RCC 7860 (cell line): ENCODE measurements around the gene RASSF6.
A peak's percentile ranks its signal among the peaks of the same experiment; 100 is the strongest.
"Not testable (repeated sequence)": the region's sequence is repeated elsewhere in the genome, so short reads cannot be mapped to it uniquely, and the experiment has no call there.

Experiments
- DNase-seq: peaks from one replicate; pipeline ENCODE4 v3.0.0-alpha.2; 2015; ENCODE audit warnings: low spot score
- FAIRE-seq: peaks from 2 replicates; lab custom pipeline; 2012; peaks lifted over from hg19 to GRCh38; lab: Jason Lieb, UNC

Gene RASSF6

GRCh38 chr4:73585345-73585744 lies 34.9 kb downstream of the RASSF6 start:
- DNase-seq (no peak), FAIRE-seq (no peak)

GRCh38 chr4:73583666-73584065 lies 36.6 kb downstream of the RASSF6 start:
- no peak for DNase-seq
- no peak for FAIRE-seq

- no peak for FAIRE-seq
- DNase-seq: no peak
Measured at GRCh38 chr4:73577371-73577770, 42.9 kb downstream of the RASSF6 start.

GRCh38 chr4:73576381-73576780 lies 43.9 kb downstream of the RASSF6 start:
- DNase-seq: no peak
- FAIRE-seq: no peak

GRCh38 chr4:73575660-73576059 lies 44.6 kb downstream of the RASSF6 start:
- no peak for DNase-seq
- no peak for FAIRE-seq

GRCh38 chr4:73573794-73574528 lies 46.3 kb downstream of the RASSF6 start:
- DNase-seq: peak; percentile 37

GRCh38 chr4:73550865-73551264 lies 69.4 kb downstream of the RASSF6 start:
- FAIRE-seq, DNase-seq: not testable (repeated sequence)

More at GRCh38 chr4:73573794-73574528, 46.3 kb downstream of the RASSF6 start:
- FAIRE-seq: no peak

GRCh38 chr4:73544620-73545019 lies 75.6 kb downstream of the RASSF6 start:
- DNase-seq (no peak), FAIRE-seq (no peak)

GRCh38 chr4:73541251-73541650 lies 79.0 kb downstream of the RASSF6 start:
- no peak for DNase-seq

GRCh38 chr4:73540826-73541225 lies 79.4 kb downstream of the RASSF6 start:
- no peak for DNase-seq
- FAIRE-seq: no peak

More at GRCh38 chr4:73541251-73541650, 79.0 kb downstream of the RASSF6 start:
- FAIRE-seq: no peak

GRCh38 chr4:73539386-73539785 lies 80.8 kb downstream of the RASSF6 start:
- FAIRE-seq (no peak), DNase-seq (no peak)

GRCh38 chr4:73538162-73538561 lies 82.1 kb downstream of the RASSF6 start:
- no peak for FAIRE-seq
- no peak for DNase-seq

GRCh38 chr4:73533515-73534422 lies 86.5 kb downstream of the RASSF6 start:
- no peak for DNase-seq
- FAIRE-seq: no peak

GRCh38 chr4:73528171-73528570 lies 92.1 kb downstream of the RASSF6 start:
- FAIRE-seq (no peak), DNase-seq (no peak)

- DNase-seq: no peak
- FAIRE-seq: no peak
Measured at GRCh38 chr4:73527196-73527595, 93.0 kb downstream of the RASSF6 start.

- FAIRE-seq: no peak
Measured at GRCh38 chr4:73525611-73526010, 94.6 kb downstream of the RASSF6 start.

GRCh38 chr4:73523126-73523525 lies 97.1 kb downstream of the RASSF6 start:
- no peak for DNase-seq
- no peak for FAIRE-seq

More at GRCh38 chr4:73525611-73526010, 94.6 kb downstream of the RASSF6 start:
- DNase-seq: no peak
